NCI-H146 (cell line): Measurements from ENCODE around the gene ZNF107.
A peak's percentile ranks its signal among the peaks of the same experiment; 100 is the strongest.

ENCODE experiments used
- DNase-seq: peaks from one replicate; lab custom pipeline; 2025; lab: John Stamatoyannopoulos, UW

Gene ZNF107

GRCh38 chr7:64665980-64666662 is at the start of gene ZNF107:
Gene ZNF107 (plus strand): TSS chr7:64666133. CDS start chr7:64666283, 150 bp downstream.
- peak; percentile 95 for DNase-seq

GRCh38 chr7:64618785-64619456 is 47.0 kb upstream of the ZNF107 start:
- DNase-seq = peak; percentile 23

DNA sequence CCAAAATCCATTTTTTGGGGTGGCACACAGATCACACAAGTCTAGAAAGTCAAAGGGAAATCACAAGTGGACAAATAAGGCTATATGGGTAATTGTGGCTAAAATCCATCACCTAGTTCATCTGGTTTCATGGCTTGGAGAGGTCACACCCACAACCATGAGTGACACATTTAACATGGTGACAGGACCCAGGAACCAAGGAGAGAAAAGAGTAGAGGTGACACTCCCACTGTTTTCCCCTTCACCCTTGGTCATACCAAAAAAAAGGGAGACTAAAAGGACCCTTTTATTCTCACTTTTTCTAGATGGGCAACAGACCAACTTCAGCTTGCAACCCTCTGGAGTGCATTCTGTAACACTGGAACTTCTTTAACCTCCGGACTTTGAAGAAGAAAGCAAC is 46.2 kb upstream of the ZNF107 start:
- DNase-seq = no peak

- DNase-seq = no peak
These were observed 44.3 kb upstream of the ZNF107 start for GRCh38 chr7:64621656-64622055.

- DNase-seq = no peak
These were observed 40.5 kb upstream of the ZNF107 start for GRCh38 chr7:64625114-64626082.

DNA sequence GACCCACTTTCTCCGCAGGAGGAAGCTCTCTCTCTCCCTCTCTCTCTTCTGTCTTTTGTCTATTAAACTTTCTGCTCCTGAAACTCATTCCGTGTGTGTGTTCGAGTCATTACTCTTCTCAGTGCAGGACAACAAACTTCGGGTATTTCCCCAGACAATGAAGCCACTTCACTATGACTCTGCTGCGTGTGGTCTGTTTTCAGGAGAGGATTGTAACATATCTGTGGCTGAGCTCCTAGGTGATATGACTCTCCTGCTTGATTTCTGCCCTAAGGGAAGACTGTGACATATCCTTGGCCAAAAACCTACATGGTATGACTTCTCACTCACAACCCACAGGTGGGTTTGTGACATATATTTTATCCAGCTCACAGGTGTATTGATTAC is 39.9 kb upstream of the ZNF107 start:
- DNase-seq = no peak

GRCh38 chr7:64626557-64626956 is 39.4 kb upstream of the ZNF107 start:
- no peak for DNase-seq

GRCh38 chr7:64628192-64628591 is 37.7 kb upstream of the ZNF107 start:
- DNase-seq = no peak

- no peak for DNase-seq
These were observed 37.2 kb upstream of the ZNF107 start for GRCh38 chr7:64628721-64629120.

DNA sequence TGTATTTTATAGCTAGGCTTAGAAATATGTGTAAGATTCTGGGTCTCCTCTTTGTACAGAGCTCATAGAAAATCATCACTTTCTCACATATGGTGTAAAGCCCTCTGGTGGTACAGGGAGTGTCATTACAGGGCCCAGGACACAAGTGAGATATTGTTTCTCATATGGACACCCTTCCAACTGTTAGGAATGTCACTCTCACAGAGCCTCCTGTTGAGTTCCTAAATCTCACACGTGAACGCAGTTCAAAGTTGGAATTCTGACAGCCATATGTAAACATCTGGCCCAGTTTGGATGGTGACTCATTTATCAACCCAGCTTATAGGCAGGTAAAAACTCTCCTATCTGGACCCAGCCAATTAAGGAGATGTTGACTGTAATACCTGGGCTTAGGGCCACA is 35.4 kb upstream of the ZNF107 start:
- peak; percentile 7 for DNase-seq

- DNase-seq = no peak
These were observed 33.9 kb upstream of the ZNF107 start for GRCh38 chr7:64632029-64632428.

DNA sequence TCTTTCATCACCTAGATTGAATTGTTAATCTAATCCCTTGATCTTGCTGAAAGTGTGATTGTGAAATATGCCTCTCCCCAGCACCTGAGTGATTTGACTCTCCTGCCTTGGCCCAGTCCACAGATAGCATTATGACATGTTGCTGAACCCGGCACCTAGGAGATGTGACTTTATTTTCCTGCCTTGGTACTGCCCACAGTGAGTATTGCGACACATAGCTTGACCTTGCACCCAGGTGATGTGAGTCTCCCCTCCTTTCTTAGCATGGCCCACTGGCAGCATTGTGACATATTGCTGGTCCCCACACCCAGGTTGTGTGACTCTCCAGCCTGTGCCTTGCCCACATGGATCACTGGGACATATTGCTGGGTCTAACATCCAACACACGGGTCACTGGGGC is 32.5 kb upstream of the ZNF107 start:
- no peak for DNase-seq

DNA sequence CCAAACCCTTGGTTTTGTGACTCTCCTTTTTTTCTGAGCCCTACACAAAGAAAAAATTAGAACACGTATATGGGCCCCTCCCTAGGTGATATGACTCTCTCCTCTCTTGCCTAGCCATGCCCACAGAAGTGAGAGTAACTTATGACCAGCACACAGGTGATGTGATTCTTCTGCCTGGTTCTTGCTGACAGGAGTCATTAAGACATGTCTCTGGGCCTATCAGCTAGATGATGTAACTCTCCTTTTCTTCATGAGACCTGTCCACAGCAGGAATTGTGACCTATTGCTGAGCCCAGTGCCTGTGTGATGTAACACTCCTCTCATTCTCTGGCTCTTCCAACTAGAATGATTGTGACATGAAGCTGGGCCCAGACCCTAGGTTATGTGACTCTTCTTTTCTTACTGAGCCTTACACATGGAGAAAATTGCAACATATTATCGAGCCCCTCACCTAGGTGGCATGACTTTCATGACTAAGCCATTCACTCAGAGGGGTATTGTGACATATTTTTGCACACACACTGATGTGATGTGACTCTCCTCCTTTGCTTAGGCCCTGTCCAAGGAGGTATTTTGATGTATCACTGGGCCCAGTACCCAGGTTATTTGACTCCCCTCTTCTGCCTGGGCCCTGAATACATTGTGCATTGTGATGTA is 31.4 kb upstream of the ZNF107 start:
- no peak for DNase-seq

- DNase-seq = no peak
These were observed 29.5 kb upstream of the ZNF107 start for GRCh38 chr7:64636386-64636785.

DNA sequence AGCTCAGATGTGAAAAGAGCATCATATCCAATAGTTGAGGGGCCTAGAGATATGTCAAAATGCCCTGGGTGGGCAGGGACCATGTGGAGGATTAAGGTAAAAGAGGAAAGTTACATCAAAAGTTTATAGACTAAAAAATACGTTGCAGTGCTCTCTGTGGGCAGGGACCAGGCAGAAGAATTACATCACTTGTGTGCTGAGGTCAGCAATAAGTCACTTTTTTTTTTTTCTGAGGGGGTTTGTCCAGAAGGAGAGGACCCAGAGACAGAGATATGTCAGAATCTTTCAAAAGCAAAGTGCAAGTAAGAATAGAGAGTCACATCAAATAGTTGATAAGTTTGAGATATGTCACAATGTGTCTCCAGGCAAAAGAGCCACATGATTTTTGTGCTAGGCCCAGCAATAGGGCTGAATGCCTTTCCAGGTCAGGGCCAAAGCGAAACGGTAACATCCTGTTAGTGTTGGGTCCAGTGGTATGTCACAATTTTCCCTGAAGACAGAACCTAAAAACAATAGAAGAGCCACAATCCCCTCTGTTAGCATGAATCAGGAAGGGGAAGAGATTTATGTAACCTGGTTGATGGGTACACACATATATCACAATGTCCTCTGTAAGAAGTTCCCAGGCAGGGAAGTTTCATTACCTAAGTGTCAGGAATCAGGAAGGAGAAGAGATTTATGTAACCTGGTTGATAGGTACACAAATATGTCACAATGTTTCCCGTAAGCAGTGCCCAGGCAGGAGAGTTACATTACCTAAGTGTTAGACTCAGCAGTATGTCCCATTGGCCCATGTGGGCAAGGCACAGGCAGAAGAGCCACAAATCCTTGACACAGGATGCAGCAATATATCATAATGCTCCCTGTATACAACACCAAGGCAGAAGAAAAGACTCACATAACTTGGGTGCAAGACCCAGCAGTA is 28.1 kb upstream of the ZNF107 start:
- DNase-seq = no peak

DNA sequence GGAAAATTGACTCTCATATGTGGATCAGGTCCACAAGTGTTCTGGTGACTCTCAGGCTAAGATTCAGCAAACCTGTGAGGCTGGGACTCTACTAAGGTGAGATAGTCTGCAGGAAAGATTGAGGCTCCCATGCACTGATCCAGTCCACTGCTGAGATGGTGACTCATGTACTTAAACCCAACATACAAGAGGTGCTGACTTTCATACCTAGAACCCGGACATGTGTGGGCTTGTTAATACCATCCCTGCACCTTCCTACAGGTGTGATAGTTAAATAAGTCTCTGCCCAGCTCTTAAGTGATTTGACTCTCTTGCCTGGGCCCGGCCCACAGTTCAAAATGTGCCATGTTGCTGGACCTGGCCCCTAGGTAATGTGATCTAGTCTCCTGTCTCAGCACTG is 27.1 kb upstream of the ZNF107 start:
- no peak for DNase-seq

GRCh38 chr7:64639267-64640001 is 26.5 kb upstream of the ZNF107 start:
- peak; percentile 2 for DNase-seq

DNA sequence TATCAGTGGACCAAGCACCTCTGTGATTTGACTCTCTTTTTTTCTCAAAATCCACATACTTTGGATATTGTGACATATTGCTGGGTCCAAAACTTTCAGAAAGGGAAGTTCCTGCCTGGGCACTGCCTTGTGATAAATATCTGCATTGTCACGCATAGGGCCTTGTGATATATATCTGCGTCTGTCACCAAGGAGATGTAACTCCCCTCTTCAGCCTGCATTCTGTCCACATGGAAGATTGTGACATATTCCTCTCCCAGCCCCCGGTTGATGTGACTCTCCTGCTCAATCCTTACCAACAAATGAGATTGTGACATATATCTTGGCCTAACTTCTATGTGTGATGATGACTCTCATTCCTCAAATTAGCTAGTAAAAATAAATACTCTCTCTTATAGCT is 25.4 kb upstream of the ZNF107 start:
- DNase-seq = no peak

GRCh38 chr7:64642046-64642445 is 23.9 kb upstream of the ZNF107 start:
- no peak for DNase-seq

GRCh38 chr7:64642875-64643274 is 23.1 kb upstream of the ZNF107 start:
- DNase-seq = no peak
